Erythroblast (primary cell): Measurements from ENCODE around the gene BCAT1.

ENCODE experiments used
- GATA1 ChIP-seq: IDR thresholded peaks from 2 replicates; pipeline ENCODE4 v1.6.1; 2011; ENCODE audit warnings: low read depth, mild to moderate bottlenecking, control low read depth, low read length, moderate library complexity
- POLR2A ChIP-seq: IDR thresholded peaks from 2 replicates; pipeline ENCODE4 v1.6.1; 2011; ENCODE audit warnings: mild to moderate bottlenecking, low read length

- no peak for TF ChIP-seq POLR2A
- no peak for TF ChIP-seq GATA1
Measured at GRCh38 chr12:24778486-24779304, 170.2 kb downstream of the BCAT1 start.
